ENCODE results near the gene USP15.

USP15 gene

GRCh38 chr12:62288328-62288727, 28.1 kb downstream of the USP15 start:
- no peak for FAIRE-seq

GRCh38 chr12:62290846-62291245, 30.6 kb downstream of the USP15 start:
- FAIRE-seq: no peak

- FAIRE-seq: no peak
Observed at GRCh38 chr12:62291864-62292760, 31.9 kb downstream of the USP15 start.

DNA sequence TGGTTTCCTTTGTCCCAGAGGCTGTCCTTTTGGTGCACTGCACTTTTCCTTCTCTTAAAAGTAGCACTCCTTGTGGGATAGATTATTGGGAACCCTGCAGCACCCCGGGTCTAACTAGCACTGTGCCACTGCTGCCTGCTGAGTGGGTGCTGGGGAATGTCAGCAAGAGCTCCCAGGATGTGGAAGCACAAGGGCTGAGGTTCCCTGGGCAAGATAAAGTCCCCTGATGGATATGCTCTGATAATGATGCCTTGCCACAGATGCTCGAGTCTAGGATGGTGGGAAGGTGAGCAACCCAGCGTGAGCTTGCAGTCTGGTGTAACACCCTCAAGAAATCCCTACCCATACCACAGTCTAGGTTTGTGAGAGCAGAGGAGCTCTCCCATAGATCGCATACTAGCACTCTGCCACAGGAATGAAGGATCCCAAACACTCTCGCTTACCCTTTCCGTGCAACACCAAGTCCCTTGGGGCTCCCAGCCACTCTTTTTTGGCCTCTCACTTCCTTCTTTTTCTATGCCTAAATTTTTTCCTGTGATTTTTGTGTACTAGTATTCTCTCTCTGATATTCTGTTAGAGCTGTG, 32.6 kb downstream of the USP15 start:
- no peak for FAIRE-seq

DNA sequence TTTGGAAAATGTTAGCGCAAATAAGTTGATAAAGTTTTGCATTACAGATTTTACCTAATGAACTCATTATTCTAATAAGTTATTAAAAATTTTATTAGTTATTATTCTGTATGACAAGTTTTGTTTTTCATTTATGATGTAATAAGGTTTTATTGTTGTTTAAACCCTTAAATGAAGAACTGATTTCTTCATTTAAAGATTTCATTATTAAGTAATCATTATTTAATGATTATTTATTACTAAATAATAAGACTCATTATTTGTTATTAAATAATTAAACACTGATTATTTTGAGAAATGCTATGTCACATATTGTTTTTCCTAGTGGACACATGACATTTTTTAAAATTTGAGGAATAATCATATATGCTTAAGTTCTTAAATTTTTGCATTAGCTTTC, 34.2 kb downstream of the USP15 start:
- peak; percentile 49 for FAIRE-seq

DNA sequence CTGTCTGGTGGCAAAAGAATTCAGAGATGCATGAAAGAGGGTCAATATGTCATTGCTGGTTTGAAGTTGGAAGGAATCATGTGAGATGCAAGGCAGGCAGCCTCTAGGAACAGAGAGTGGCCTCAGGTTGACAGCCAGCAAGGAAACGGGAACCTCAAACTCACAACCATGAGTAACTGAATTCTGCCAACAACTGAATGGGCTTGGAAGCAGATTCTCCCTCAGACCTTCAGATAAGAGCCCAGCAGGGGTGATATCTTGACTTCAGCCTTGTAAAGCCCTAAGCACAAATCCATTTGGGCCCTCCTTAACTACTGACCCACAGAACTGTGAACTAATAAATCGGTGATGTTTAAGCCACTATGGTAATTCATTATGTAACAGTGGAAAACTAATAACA, 35.8 kb downstream of the USP15 start:
- FAIRE-seq: no peak

- FAIRE-seq: no peak
Observed at GRCh38 chr12:62297321-62297720, 37.1 kb downstream of the USP15 start.

DNA sequence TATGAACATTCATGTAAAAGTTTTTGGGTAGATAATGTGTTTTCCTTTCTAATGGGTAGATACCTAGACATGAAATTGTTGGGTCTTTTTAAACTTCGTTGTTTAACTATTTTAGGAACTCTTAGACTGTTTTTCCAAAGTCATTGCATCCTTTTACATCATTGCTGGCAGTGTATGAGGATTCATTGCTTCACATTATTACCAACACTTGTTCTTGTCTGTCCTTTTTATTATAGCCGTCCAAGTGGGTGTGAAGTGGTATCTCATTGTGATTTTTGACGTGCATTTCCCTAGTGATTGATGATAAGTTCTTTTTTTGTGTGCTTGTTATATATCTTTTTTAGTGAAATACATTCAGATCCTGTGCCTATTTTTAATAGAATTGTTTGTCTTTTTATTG, 39.4 kb downstream of the USP15 start:
- no peak for FAIRE-seq

GRCh38 chr12:62301080-62301798, 41.0 kb downstream of the USP15 start:
- no peak for FAIRE-seq

DNA sequence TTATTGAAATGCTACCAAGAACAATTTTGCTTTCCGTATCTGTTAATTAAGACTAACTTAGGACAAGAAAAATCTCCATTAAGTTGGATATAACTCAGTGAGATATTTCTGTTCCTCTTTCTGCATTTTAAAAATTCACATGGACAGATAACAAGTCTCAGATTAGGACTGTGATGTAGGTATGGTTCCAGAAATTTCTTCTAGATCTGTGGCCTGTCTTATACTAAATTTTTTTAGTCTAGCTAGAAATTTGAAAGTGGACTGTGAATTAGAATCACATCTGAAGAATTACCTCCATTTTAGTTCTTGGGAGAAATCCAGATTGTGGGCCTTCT, 41.6 kb downstream of the USP15 start:
- no peak for FAIRE-seq

DNA sequence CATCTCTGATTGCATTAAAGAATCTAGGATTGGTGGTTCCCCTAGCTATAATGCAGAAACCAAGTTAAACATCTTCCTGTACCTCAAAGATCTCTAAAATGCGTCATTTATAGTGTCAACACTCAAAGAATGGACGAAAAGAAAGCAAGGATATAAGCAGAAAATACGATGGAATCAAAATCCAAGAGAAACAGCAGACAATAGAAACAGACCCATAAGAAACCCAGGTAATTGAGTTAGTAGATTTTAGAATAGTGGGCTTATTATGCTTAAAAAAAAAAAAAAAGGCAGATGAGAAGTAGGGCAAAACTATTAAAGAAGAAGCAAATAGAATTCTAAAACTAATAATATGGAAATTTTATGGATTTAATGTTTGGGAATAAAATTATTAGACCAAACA, 44.4 kb downstream of the USP15 start:
- no peak for FAIRE-seq

DNA sequence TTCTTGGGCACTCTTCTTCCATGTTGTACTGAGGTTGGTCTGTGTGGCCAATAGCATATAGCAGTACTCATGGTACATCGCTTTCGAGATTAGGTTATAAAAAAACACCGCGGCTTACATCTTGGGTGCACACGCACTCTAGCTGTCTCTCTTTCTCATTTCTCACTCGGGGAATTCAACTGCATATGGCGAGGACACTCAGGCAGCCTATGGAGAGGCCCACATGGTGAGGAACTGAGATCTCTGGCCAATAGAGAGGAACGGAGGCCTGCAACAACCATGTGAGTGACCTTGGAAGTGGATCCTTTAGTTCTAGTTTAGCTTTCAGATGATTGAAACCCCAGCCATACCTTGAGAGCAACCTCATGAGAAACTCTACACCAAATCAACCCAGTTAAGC, 45.6 kb downstream of the USP15 start:
- FAIRE-seq: no peak

DNA sequence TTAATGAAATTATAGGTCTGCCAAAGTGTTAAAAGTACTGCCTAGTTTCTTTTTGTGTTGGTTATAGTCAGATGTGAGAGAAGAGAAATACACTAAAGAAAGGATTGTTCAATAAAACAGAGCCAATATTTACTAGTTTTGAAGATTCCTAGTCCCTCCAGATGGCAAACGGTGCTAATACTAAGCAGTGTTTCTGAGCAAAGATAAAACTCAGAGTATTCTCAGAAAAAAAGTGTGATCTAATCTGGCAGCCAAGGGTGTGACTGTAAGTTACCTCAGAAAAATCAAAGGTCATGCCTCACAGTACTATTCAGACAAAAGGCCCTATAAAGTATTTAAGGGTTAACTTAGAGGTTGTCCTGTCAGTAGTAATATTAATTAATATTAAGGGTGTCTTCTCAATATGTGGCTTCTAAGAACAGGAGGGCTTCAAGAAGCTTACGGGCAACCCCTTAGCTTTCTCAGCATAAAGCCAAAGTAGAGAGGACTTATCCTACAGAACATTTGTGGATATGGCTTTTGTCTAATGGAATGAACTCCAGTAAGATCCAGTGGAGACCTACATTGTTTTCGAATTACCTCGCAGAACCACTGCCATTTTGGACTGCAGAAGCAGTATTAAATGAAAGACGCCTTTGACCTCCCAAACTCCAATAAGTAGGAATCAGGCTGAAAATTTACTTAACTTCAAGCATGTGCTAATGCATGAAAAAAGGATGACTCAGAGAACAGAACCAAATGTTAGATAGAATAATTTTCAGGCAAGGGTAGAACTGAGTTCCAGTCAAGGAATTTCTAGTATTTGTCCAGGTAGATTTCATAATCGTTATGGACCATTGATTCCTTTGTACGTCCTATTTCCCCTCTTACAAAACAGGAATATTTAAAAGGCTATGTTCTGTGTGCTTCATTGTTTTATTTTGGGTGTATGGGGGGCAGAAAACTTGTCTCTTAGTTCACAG, 46.6 kb downstream of the USP15 start:
- FAIRE-seq: no peak

DNA sequence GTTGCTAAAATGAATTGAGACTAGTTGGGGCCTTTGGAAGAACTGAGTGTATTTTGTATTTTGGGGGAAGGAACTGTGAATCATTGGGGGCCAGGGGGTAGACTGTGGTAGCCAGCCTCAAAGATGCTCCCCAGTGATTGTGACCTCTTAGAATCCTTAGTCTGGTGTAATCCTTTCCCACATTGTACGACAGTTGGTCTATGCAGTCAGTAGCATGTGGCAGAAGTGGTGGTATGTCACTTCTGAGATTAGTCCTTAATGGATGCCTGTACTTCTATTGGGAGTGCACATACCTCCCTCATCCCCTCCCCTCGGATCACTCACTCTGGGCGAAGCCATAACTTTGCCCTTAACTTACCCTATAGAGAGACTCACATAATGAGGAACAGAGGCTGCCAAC, 48.0 kb downstream of the USP15 start:
- no peak for FAIRE-seq

GRCh38 chr12:62313727-62314380, 53.6 kb downstream of the USP15 start:
- FAIRE-seq: no peak

DNA sequence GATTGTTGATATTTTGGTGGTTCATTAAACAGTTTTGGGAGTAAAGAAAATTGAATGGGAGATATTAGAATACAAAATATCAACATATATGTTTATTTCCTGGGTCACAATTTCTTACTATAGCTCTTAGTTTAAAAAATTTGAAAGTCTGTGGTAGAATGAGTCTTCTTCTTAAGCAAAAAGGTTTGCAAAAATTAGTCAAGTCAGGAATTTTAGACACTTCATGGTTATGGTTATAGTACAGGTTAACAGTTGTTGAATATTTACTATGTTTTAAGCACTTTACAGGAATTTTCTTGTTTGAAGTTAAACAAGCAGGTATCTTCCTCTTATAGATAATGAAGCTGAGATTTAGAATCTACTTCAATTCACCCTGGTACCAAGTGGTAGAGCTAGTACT, 56.8 kb downstream of the USP15 start:
- FAIRE-seq: no peak

GRCh38 chr12:62319058-62319457, 58.9 kb downstream of the USP15 start:
- FAIRE-seq: no peak

GRCh38 chr12:62320054-62320453, 59.9 kb downstream of the USP15 start:
- FAIRE-seq: no peak

- no peak for FAIRE-seq
Observed at GRCh38 chr12:62323386-62323785, 63.2 kb downstream of the USP15 start.

DNA sequence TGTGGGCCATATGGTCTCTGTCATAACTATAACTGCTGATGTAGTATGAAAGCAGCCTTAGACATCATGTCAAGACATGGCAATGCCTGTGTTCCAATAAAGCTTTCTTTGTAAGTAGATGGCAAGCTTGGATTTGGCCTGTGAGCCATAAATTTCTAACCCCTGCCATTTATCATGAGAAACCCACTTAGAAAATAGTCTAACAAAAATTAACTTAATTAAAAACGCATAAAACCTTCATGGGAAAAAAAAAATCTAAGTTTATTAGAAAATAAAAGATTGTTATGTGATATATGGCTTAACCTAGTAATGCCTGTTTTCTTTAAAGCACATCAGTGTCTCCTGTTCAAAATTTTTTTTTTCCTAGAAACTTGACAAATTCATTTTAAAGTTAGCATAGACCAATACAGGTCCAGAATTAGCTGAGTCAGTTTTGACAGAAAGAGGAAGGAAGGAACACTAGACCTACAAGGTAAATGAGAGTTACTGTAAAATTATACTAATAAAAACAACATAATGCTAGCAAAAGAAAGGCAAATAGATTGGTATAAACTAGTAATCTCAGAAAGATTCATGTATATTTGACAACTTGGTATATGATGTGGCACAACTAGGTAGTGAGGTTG, 68.2 kb downstream of the USP15 start:
- no peak for FAIRE-seq

DNA sequence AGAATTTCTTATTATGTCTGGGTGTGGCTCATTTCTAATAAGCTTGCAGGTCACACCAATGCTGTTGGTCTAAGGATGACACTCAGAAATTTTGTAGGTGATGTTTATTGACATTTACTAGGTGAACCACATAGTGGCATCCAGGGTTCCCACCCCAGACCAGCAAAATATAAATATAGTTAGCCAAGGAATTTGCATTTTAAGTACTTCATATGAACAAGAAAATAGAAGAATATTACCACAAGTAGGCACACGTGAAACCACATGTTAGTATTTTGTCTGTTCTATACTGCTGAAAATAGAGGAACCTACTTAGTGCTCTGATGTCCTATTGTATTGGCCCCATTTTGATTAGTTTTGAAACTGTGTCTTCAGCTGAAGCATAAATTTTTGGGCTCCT, 71.1 kb downstream of the USP15 start:
- no peak for FAIRE-seq

- no peak for FAIRE-seq
Observed at GRCh38 chr12:62332598-62332997, 72.4 kb downstream of the USP15 start.

Data from TTC549 (cell line).